ENCODE measurements around the gene TEX9. TPM values are rescaled to one million over a fixed set of nuclear protein-coding genes. Genes with fewer than 3 reads are reported as not detected.

The TEX9 gene
- total and polyA plus RNA-seq, 2 experiments from 2014 or later, result 2.6 to 7.4 TPM

- Histone ChIP-seq H2AFZ (no peak overlapping the region), H3K27ac (no peak overlapping the region), H3K36me3 (replicated peaks; ENCODE audit: insufficient read depth, low read depth) (no peaks in the 10 kb centered on the region), H3K79me2 (no peaks in the 10 kb centered on the region), H3K27me3 (no peaks in the 10 kb centered on the region), H3K4me3 (no peak overlapping the region), H3K4me2 (no peak overlapping the region), H4K20me1 (ENCODE audit: insufficient read depth, poor library complexity, severe bottlenecking) (no peaks in the 10 kb centered on the region), H3K4me1 (ENCODE audit: insufficient read depth) (no peaks in the 10 kb centered on the region), H3K9me2 (replicated peaks; ENCODE audit: insufficient read depth) (no peaks in the 10 kb centered on the region), H3K9me3 (ENCODE audit: low read depth) (no peaks in the 10 kb centered on the region)
- TF ChIP-seq CTCF (IDR thresholded peaks at IDR 0.05; ENCODE audit: poor library complexity), result no peak
- TF ChIP-seq EZH2phosphoT487 (IDR thresholded peaks at IDR 0.05; ENCODE audit: low read depth, severe bottlenecking, unreplicated experiment), result no peak
- no peak for TF ChIP-seq EZH2 (IDR thresholded peaks at IDR 0.05; ENCODE audit: borderline replicate concordance)
- WGBS (ENCODE audit: low lambda C conversion rate, missing lambda C conversion rate), result 86% methylated on average over 1 of the region's 1 CpG
- DNase-seq (ENCODE audit: low spot score), result no peak
Measured at GRCh38 chr15:56440214-56440770, 75.1 kb downstream of the TEX9 start.

- 98% methylated on average over 3 of the region's 3 CpGs for WGBS (ENCODE audit: low lambda C conversion rate, missing lambda C conversion rate)
- Histone ChIP-seq H2AFZ (no peak overlapping the region), H3K27me3 (no peaks in the 10 kb centered on the region), H4K20me1 (ENCODE audit: insufficient read depth, poor library complexity, severe bottlenecking) (no peaks in the 10 kb centered on the region), H3K36me3 (replicated peaks; ENCODE audit: insufficient read depth, low read depth) (no peaks in the 10 kb centered on the region), H3K9me3 (ENCODE audit: low read depth) (no peaks in the 10 kb centered on the region), H3K4me2 (no peak overlapping the region), H3K4me1 (ENCODE audit: insufficient read depth) (no peaks in the 10 kb centered on the region), H3K4me3 (no peak overlapping the region), H3K79me2 (no peaks in the 10 kb centered on the region), H3K27ac (no peak overlapping the region), H3K9me2 (replicated peaks; ENCODE audit: insufficient read depth) (no peaks in the 10 kb centered on the region)
- TF ChIP-seq EZH2 (IDR thresholded peaks at IDR 0.05; ENCODE audit: borderline replicate concordance) (no peak), EZH2phosphoT487 (IDR thresholded peaks at IDR 0.05; ENCODE audit: low read depth, severe bottlenecking, unreplicated experiment) (no peak), CTCF (IDR thresholded peaks at IDR 0.05; ENCODE audit: poor library complexity) (no peak)
- no peak for DNase-seq (ENCODE audit: low spot score)
Measured at GRCh38 chr15:56442354-56442753, 77.1 kb downstream of the TEX9 start.

DNA sequence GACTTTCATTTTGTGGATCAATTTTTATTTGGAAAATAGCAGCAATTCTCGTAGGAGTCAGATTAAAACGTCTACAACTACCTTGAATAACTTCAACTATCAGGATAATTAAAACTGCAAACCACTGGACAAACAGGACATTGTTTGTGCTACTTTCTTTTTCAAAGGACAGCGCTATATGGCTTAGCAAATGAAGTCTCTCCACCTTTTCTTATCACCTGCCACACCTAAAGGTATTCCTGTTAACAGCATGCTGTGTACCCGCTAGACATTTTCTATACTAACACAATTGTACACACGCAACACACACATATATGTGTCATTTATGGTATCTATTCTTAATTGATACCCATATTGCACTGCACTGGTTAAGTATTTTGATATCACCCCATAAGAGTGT is 80.5 kb downstream of the TEX9 start:
- TF ChIP-seq CTCF (IDR thresholded peaks at IDR 0.05; ENCODE audit: poor library complexity) (no peak), EZH2 (IDR thresholded peaks at IDR 0.05; ENCODE audit: borderline replicate concordance) (no peak), EZH2phosphoT487 (IDR thresholded peaks at IDR 0.05; ENCODE audit: low read depth, severe bottlenecking, unreplicated experiment) (no peak)

More for the DNA sequence above, 80.5 kb downstream of the TEX9 start:
- Histone ChIP-seq H3K36me3 (replicated peaks; ENCODE audit: insufficient read depth, low read depth) (no peaks in the 10 kb centered on the region), H3K27me3 (no peaks in the 10 kb centered on the region), H3K4me1 (ENCODE audit: insufficient read depth) (no peaks in the 10 kb centered on the region), H3K4me2 (no peak overlapping the region), H3K9me2 (replicated peaks; ENCODE audit: insufficient read depth) (no peaks in the 10 kb centered on the region), H3K9me3 (ENCODE audit: low read depth) (no peaks in the 10 kb centered on the region), H3K4me3 (no peak overlapping the region), H3K27ac (no peak overlapping the region), H3K79me2 (no peaks in the 10 kb centered on the region), H4K20me1 (ENCODE audit: insufficient read depth, poor library complexity, severe bottlenecking) (no peaks in the 10 kb centered on the region), H2AFZ (no peak overlapping the region)
- 82% methylated on average over 5 of the region's 5 CpGs for WGBS (ENCODE audit: low lambda C conversion rate, missing lambda C conversion rate)
- no peak for DNase-seq (ENCODE audit: low spot score)
